Measurements from ENCODE around the gene SACM1L.

GRCh38 chr3:45660567-45660901 is 28.7 kb upstream of the SACM1L start:
- TF ChIP-seq CTCF (IDR thresholded peaks at IDR 0.05), result no peak
- TF ChIP-seq POLR2A (IDR thresholded peaks at IDR 0.05), result no peak
